OCI-LY7 (cell line): Measurements from ENCODE around the gene TMEM81. TPM values are rescaled to one million over a fixed set of nuclear protein-coding genes. Genes with fewer than 3 reads are reported as not detected.

Experiments used
- BruUV-seq: library from RNA; stranded (reverse); fragments of 400-500 nt; replicated peaks from 2 replicates; lab custom pipeline; 2021; lab: Mats Ljungman, UMichigan
- CTCF ChIA-PET: fragments of 300-600 bp; sonication (Branson Sonifier 250); formaldehyde crosslinking; loops from one replicate; lab custom pipeline; 2022; ENCODE audit warnings: antibody characterized with exemption; ENCODE audit not compliant: unreplicated experiment; lab: Charles Lee
- POLR2A ChIA-PET: fragments of 300-600 bp; sonication (Branson Sonifier 250); formaldehyde crosslinking; loops from one replicate; lab custom pipeline; 2022; ENCODE audit warnings: antibody characterized with exemption; lab: Charles Lee
- DNase-seq: peaks from one replicate; pipeline ENCODE4 v3.0.0-alpha.2; 2015; ENCODE audit warnings: low spot score
- H2AFZ ChIP-seq: fragments of 200-600 bp; sonication (generic), shearing (Covaris generic); 2 replicates; pipeline ENCODE4 v1.6.1; 2014; ENCODE audit warnings: mild to moderate bottlenecking, antibody characterized with exemption, low read length, moderate library complexity
- H3K27ac ChIP-seq: fragments of 200-600 bp; sonication (generic); 2 replicates; pipeline ENCODE4 v1.5.1; 2014; ENCODE audit warnings: mixed run types, low read depth, mild to moderate bottlenecking, moderate library complexity, low read length, inconsistent platforms; ENCODE audit not compliant: poor library complexity, severe bottlenecking
- H3K36me3 ChIP-seq: fragments of 200-600 bp; sonication (generic); 2 replicates; pipeline ENCODE4 v1.6.1; 2014; ENCODE audit warnings: mild to moderate bottlenecking, antibody characterized with exemption, low read length, moderate library complexity, mixed read lengths; ENCODE audit not compliant: insufficient read depth
- H3K4me1 ChIP-seq: fragments of 200-600 bp; sonication (generic); 2 replicates; pipeline ENCODE4 v1.5.1; 2014; ENCODE audit warnings: mild to moderate bottlenecking, low read length; ENCODE audit not compliant: insufficient read depth, poor library complexity, severe bottlenecking
- H3K4me2 ChIP-seq: fragments of 200-600 bp; sonication (generic); 2 replicates; pipeline ENCODE4 v1.6.1; 2014; ENCODE audit warnings: mild to moderate bottlenecking, low read length
- H3K4me3 ChIP-seq: fragments of 200-600 bp; sonication (generic); 2 replicates; pipeline ENCODE4 v1.5.1; 2014; ENCODE audit warnings: mild to moderate bottlenecking, low read depth, low read length; ENCODE audit not compliant: poor library complexity, severe bottlenecking
- H3K79me2 ChIP-seq: fragments of 200-600 bp; sonication (generic); 2 replicates; pipeline ENCODE4 v1.6.1; 2016; ENCODE audit warnings: low read depth, mild to moderate bottlenecking, low read length, moderate library complexity, mixed read lengths; ENCODE audit not compliant: insufficient read depth
- H3K9me2 ChIP-seq: fragments of 200-600 bp; sonication (generic); 2 replicates; pipeline ENCODE4 v1.6.1; 2016; ENCODE audit warnings: mild to moderate bottlenecking, low read length, mixed read lengths; ENCODE audit not compliant: insufficient read depth
- H3K9me3 ChIP-seq: fragments of 200-600 bp; sonication (generic); 2 replicates; pipeline ENCODE4 v1.6.1; 2014; ENCODE audit warnings: mild to moderate bottlenecking, mixed run types, low read length, mixed read lengths
- H4K20me1 ChIP-seq: fragments of 200-600 bp; sonication (generic); 2 replicates; pipeline ENCODE4 v1.6.1; 2014; ENCODE audit warnings: mild to moderate bottlenecking, antibody characterized with exemption, low read length, moderate library complexity, mixed read lengths; ENCODE audit not compliant: insufficient read depth
- EZH2phosphoT487 ChIP-seq: fragments of 200-600 bp; sonication (generic); IDR thresholded peaks from 2 replicates; pipeline ENCODE4 v1.6.1; 2018; ENCODE audit warnings: low read depth, borderline replicate concordance, mild to moderate bottlenecking, mixed run types, antibody characterized with exemption, low read length, moderate library complexity, mixed read lengths
- intact Hi-C: fragments of 100-400 bp; cut with micrococcal nuclease; formaldehyde crosslinking; loops from one replicate; pipeline ENCODE4 v1.10.0; 2022; ENCODE audit not compliant: unreplicated experiment
- total RNA-seq, 2 experiments: library from RNA; depleted of rRNA in 1 of 2; stranded (reverse); fragments of >200 nt in 1 of 2; shearing (Covaris generic) in 1 of 2; gene quantifications; 2 replicates each; pipeline ENCODE4 v1.2.3, GENCODE V29; 2014 to 2022
- TF ChIP-seq, protein P1 (sequence below): fragments of 200-600 bp; sonication (generic); conservative IDR thresholded peaks from 2 replicates; pipeline ENCODE4 v1.5.1; 2014; ENCODE audit warnings: mild to moderate bottlenecking, antibody characterized with exemption, low read length, moderate library complexity, mixed read lengths

TMEM81 gene
- total RNA-seq, 2 experiments from 2014 or later, result 3.2 to 3.4 TPM

DNA sequence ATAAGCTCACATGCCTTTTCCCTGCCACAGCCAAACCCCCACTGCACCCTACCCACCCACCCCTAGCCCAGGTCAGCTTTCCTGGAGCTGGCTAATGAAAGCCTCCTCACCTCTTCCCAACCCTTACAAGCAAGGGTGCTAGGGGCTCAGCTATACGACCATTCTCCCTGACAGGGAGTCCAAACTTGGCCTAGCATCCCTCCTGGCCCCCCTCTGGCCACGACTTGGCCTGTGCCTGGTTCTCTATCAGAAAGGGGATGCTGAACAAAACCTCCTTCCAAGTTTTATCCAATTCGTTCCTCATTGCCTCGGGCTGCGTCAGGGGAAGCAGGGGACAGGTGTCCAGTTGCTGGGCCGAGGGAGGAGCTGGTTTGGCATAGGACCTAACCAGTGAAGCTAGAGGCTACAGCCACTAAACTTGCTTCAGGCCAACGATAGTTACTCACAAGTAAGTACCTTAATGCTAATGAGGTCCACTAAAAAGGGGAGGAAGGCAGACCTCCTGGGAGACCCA, 8.6 kb downstream of the TMEM81 start:
- intact Hi-C loops, result no loop called here
- no peaks in the 10 kb centered on the region for H3K4me1 ChIP-seq
- H3K4me3 ChIP-seq, result no peak overlapping the region
- no peak overlapping the region for H2AFZ ChIP-seq
- H3K4me2 ChIP-seq, result no peak overlapping the region
- POLR2A ChIA-PET, result interaction anchor here (0.6 kb wide), 2 partner anchors 150 to 186 kb away, joined by 3 to 4 read pairs; no protein-coding TSS in a partner anchor
- CTCF ChIA-PET, result interaction anchor here (1.4 kb wide), 1 partner anchor 13 kb away, joined by 4 read pairs; no protein-coding TSS in a partner anchor
- no peaks in the 10 kb centered on the region for H3K9me2 ChIP-seq
- no peaks in the 10 kb centered on the region for H3K36me3 ChIP-seq
- DNase-seq, result no peak
- H4K20me1 ChIP-seq, result no peaks in the 10 kb centered on the region
- H3K79me2 ChIP-seq, result no peaks in the 10 kb centered on the region
- no TSS peak for BruUV-seq
- H3K9me3 ChIP-seq, result no peaks in the 10 kb centered on the region
- no peak overlapping the region for H3K27ac ChIP-seq
- TF ChIP-seq EZH2phosphoT487, result no peak
- TF ChIP-seq, protein P1, sequence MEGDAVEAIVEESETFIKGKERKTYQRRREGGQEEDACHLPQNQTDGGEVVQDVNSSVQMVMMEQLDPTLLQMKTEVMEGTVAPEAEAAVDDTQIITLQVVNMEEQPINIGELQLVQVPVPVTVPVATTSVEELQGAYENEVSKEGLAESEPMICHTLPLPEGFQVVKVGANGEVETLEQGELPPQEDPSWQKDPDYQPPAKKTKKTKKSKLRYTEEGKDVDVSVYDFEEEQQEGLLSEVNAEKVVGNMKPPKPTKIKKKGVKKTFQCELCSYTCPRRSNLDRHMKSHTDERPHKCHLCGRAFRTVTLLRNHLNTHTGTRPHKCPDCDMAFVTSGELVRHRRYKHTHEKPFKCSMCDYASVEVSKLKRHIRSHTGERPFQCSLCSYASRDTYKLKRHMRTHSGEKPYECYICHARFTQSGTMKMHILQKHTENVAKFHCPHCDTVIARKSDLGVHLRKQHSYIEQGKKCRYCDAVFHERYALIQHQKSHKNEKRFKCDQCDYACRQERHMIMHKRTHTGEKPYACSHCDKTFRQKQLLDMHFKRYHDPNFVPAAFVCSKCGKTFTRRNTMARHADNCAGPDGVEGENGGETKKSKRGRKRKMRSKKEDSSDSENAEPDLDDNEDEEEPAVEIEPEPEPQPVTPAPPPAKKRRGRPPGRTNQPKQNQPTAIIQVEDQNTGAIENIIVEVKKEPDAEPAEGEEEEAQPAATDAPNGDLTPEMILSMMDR, result no peak

DNA sequence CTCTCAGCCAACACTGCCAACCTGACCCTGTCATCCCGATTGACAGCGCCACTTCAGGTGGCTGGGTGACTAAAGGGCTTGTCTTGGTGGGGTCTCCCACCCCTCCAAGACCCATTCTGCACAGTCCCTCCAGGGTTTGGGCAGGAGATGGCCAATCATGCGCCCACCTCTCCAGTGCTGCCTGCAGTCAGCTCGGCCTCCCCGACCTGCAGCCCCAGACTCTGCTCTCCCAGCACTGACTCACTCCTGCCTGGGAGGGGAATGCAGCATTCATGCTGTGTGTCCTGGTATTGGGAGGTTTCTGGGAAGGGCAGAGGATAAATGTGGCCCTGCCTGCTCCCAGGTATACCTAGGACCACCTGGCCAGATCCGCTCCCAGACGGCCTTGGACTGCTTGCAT, 9.7 kb downstream of the TMEM81 start:
- Histone ChIP-seq H3K9me3 (no peaks in the 10 kb centered on the region), H3K4me3 (no peak overlapping the region), H3K36me3 (no peaks in the 10 kb centered on the region), H4K20me1 (no peaks in the 10 kb centered on the region), H3K9me2 (no peaks in the 10 kb centered on the region), H3K79me2 (no peaks in the 10 kb centered on the region), H3K27ac (no peak overlapping the region), H2AFZ (no peak overlapping the region), H3K4me2 (no peak overlapping the region), H3K4me1 (no peaks in the 10 kb centered on the region)
- no peak for TF ChIP-seq EZH2phosphoT487
- TF ChIP-seq, protein P1, result no peak
- no TSS peak for BruUV-seq
- intact Hi-C loops, result no loop called here
- POLR2A ChIA-PET, result interaction anchor here (0.6 kb wide), 1 partner anchor 166 kb away, joined by 4 read pairs; no protein-coding TSS in a partner anchor
- CTCF ChIA-PET, result no interaction called here
- no peak for DNase-seq

DNA sequence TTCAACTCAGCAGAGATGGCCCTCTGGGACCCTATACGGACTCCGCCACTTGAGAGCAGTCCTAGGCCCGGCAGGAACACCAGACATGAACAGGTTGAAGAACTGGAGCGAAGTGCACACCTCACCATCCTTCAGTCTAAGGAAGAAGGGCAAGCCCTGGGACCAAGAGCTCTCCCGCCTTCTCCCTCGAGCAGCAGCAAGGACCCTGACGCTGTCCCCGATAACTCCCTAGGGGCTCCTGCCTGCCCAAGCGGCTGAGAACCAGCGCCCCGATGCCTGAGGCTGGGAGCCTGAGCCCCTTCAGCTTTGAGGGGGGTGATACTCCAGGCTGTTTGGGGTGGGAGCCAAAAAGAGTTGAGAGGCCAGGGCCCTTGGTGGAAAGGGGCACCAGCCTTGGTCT, 10.2 kb downstream of the TMEM81 start:
- POLR2A ChIA-PET, result interaction anchor here (0.6 kb wide), 1 partner anchor 166 kb away, joined by 4 read pairs; no protein-coding TSS in a partner anchor
- DNase-seq, result no peak
- Histone ChIP-seq H3K4me3 (no peak overlapping the region), H4K20me1 (no peaks in the 10 kb centered on the region), H2AFZ (no peak overlapping the region), H3K36me3 (no peaks in the 10 kb centered on the region), H3K27ac (no peak overlapping the region), H3K4me2 (no peak overlapping the region), H3K79me2 (no peaks in the 10 kb centered on the region), H3K9me3 (no peaks in the 10 kb centered on the region), H3K4me1 (no peaks in the 10 kb centered on the region), H3K9me2 (no peaks in the 10 kb centered on the region)
- BruUV-seq, result no TSS peak
- CTCF ChIA-PET, result no interaction called here
- TF ChIP-seq EZH2phosphoT487, result no peak
- TF ChIP-seq, protein P1, result no peak
- intact Hi-C loops, result no loop called here
